ENCODE results near the gene TWF2.

TWF2 gene

DNA sequence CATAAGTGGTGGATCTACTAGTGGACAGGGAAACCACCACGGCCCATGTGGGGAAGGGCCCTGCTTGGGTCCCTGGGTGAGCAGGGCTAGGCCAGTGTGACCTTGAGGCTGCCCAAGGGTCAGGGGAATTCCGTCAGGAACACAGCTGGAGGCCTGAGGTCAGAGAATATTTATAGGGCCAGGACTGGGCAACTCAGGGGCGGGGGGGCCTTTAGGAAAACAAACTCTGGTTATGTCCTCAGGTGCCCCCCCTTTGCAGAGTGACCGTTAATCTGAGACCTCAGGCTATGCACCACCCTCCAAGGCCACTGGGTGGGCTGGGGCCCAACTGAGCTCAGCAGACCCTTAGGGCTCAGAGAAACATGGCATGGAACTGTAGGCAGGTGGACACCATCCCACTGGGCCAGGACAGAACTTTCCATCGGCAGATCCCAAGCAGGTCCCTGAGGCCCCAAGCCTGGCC lies 2.5 kb downstream of the TWF2 start:
- Histone ChIP-seq H3F3A (ENCODE audit: insufficient read depth, low read length) (no peaks in the 10 kb centered on the region), H3K4me3 (ENCODE audit: low read depth, low read length, poor library complexity, severe bottlenecking) (no peak overlapping the region), H2AFZ (ENCODE audit: low read length) (no peak overlapping the region), H3K27me3 (ENCODE audit: insufficient read depth, low read length) (no peaks in the 10 kb centered on the region), H3K4me2 (ENCODE audit: low read length) (no peak overlapping the region), H3K79me2 (ENCODE audit: insufficient read depth, low read length) (peaks cover 8% of the 10 kb centered on the region), H4K20me1 (ENCODE audit: insufficient read depth, low read length) (no peaks in the 10 kb centered on the region), H3K9ac (ENCODE audit: low read length) (no peak overlapping the region), H3K9me2 (ENCODE audit: low read depth, low read length) (no peaks in the 10 kb centered on the region), H3K36me3 (ENCODE audit: insufficient read depth, low read length) (peaks cover 12% of the 10 kb centered on the region; the same call in 1 of the 2 replicates), H3K4me1 (ENCODE audit: insufficient read depth, low read length, severe bottlenecking) (peaks cover 41% of the 10 kb centered on the region), H3K27ac (ENCODE audit: low read depth, low read length, poor library complexity, severe bottlenecking) (no peak overlapping the region), H3K9me3 (ENCODE audit: low read length) (no peaks in the 10 kb centered on the region)
- TF ChIP-seq EZH2 (IDR thresholded peaks at IDR 0.05; ENCODE audit: borderline replicate concordance, low read length): no peak
- TF ChIP-seq CTCF (IDR thresholded peaks at IDR 0.05; ENCODE audit: low read length): no peak

DNA sequence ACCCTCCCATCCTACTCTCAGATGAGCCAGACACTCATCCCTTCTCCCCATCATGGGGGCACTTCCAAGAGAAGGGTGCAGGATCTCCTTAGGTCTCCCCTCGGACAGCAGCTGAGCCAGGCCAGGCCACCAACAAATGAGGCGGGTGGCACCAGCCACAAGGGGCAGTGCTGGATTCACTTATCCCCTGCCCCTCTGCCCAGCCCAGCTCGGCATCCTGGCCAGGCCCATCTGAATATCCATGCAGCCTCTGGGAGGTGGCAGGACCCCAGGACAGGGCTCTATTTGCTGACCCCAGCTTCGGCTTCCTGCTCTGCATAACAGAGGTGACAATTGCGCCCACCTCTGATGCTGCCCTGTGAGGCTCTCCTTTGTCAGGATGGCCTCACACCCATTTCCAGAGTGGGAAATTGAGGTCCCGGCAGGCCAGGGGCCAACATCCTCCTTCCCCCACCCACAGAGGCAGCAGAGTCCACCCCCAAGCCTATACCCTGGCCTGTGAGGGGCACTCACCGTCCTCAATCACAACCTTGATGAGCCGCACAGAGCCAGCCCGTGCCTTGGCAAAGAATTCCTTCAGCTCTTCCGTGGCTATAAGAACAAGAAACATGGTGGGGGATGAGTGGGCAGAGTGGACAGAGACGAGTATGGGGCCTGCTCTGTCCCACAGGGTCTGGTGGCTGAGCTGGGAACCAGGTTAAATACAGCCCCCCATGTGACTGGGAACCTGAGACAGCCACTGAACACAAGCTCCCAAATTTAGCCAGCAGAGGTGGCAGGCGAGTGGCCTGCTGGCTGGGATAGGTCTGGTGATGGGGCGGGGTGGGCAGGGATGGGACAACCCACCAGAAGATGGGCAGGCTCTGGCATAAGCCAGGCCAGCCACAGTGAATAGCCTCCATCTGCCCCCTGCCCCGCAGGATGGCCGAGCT lies 4.2 kb downstream of the TWF2 start:
- TF ChIP-seq EZH2 (IDR thresholded peaks at IDR 0.05; ENCODE audit: borderline replicate concordance, low read length) (no peak), CTCF (IDR thresholded peaks at IDR 0.05; ENCODE audit: low read length) (no peak)
- no peak overlapping the region for H2AFZ ChIP-seq (ENCODE audit: low read length)
- H3F3A ChIP-seq (ENCODE audit: insufficient read depth, low read length): no peaks in the 10 kb centered on the region
- no peak overlapping the region for H3K9ac ChIP-seq (ENCODE audit: low read length)
- no peaks in the 10 kb centered on the region for H4K20me1 ChIP-seq (ENCODE audit: insufficient read depth, low read length)
- peaks cover 22% of the 10 kb centered on the region; the same call in 1 of the 2 replicates for H3K36me3 ChIP-seq (ENCODE audit: insufficient read depth, low read length)
- H3K27ac ChIP-seq (ENCODE audit: low read depth, low read length, poor library complexity, severe bottlenecking): no peak overlapping the region
- no peak overlapping the region for H3K4me3 ChIP-seq (ENCODE audit: low read depth, low read length, poor library complexity, severe bottlenecking)
- H3K9me3 ChIP-seq (ENCODE audit: low read length): no peaks in the 10 kb centered on the region
- H3K4me2 ChIP-seq (ENCODE audit: low read length): no peak overlapping the region
- no peaks in the 10 kb centered on the region for H3K9me2 ChIP-seq (ENCODE audit: low read depth, low read length)
- H3K27me3 ChIP-seq (ENCODE audit: insufficient read depth, low read length): no peaks in the 10 kb centered on the region
- peaks cover 8% of the 10 kb centered on the region for H3K79me2 ChIP-seq (ENCODE audit: insufficient read depth, low read length)
- H3K4me1 ChIP-seq (ENCODE audit: insufficient read depth, low read length, severe bottlenecking): peaks cover 32% of the 10 kb centered on the region

- Histone ChIP-seq H3K4me2 (ENCODE audit: low read length) (no peak overlapping the region), H2AFZ (ENCODE audit: low read length) (no peak overlapping the region), H3K36me3 (ENCODE audit: insufficient read depth, low read length) (peaks cover 30% of the 10 kb centered on the region; the same call in 1 of the 2 replicates), H3K27ac (ENCODE audit: low read depth, low read length, poor library complexity, severe bottlenecking) (no peak overlapping the region), H3K9me2 (ENCODE audit: low read depth, low read length) (no peaks in the 10 kb centered on the region), H3K79me2 (ENCODE audit: insufficient read depth, low read length) (peaks cover 8% of the 10 kb centered on the region), H3K9ac (ENCODE audit: low read length) (no peak overlapping the region), H3K27me3 (ENCODE audit: insufficient read depth, low read length) (no peaks in the 10 kb centered on the region), H3F3A (ENCODE audit: insufficient read depth, low read length) (no peaks in the 10 kb centered on the region), H3K9me3 (ENCODE audit: low read length) (no peaks in the 10 kb centered on the region), H3K4me3 (ENCODE audit: low read depth, low read length, poor library complexity, severe bottlenecking) (no peak overlapping the region), H3K4me1 (ENCODE audit: insufficient read depth, low read length, severe bottlenecking) (peaks cover 30% of the 10 kb centered on the region), H4K20me1 (ENCODE audit: insufficient read depth, low read length) (no peaks in the 10 kb centered on the region)
- TF ChIP-seq CTCF (IDR thresholded peaks at IDR 0.05; ENCODE audit: low read length) (no peak), EZH2 (IDR thresholded peaks at IDR 0.05; ENCODE audit: borderline replicate concordance, low read length) (no peak)
Measured at GRCh38 chr3:52233968-52234367, 5.0 kb downstream of the TWF2 start.

All from OCI-LY1 (cell line).